ENCODE data around the gene CSMD2.

Gene CSMD2

DNA sequence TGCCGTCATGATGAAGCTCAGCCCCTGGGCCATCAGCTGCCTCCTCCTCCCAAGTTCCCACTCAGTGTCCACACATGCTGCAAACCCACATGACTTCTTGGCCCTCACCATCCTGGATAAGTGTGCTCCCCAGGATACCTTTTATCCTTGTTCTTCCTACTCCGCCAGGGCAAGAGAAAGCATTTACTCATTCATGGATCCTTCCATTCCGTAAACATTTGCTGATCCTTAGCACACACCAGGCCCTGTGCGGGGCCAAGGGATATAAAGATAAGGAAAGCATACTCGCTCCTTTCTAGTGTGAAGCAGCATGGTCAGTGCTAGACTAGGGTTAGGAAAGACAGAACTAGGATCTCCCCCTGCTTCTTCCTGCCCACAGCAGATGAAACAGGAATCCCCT is 423.3 kb downstream of the CSMD2 start:
- TF ChIP-seq ZNF565 (CRISPR knock-in tag; conservative IDR thresholded peaks at IDR 0.05; ENCODE audit: low read depth) (no peak), ARNTL (CRISPR knock-in tag; IDR thresholded peaks at IDR 0.05; ENCODE audit: borderline replicate concordance, low read depth) (no peak), BACH2 (CRISPR knock-in tag; IDR thresholded peaks at IDR 0.05; ENCODE audit: borderline replicate concordance) (no peak), ESRRG (CRISPR knock-in tag; IDR thresholded peaks at IDR 0.05) (no peak), ZFP30 (CRISPR knock-in tag; IDR thresholded peaks at IDR 0.05) (no peak), ZNF70 (CRISPR knock-in tag; IDR thresholded peaks at IDR 0.05) (no peak), ZFP3 (CRISPR knock-in tag; IDR thresholded peaks at IDR 0.05) (no peak), PPARA (CRISPR knock-in tag; IDR thresholded peaks at IDR 0.05; ENCODE audit: borderline replicate concordance) (no peak), OSR1 (CRISPR knock-in tag; IDR thresholded peaks at IDR 0.05) (no peak), ZC3H10 (CRISPR knock-in tag; IDR thresholded peaks at IDR 0.05) (no peak), ISL1 (CRISPR knock-in tag; IDR thresholded peaks at IDR 0.05) (no peak)
- TF ChIP-seq, protein P1, sequence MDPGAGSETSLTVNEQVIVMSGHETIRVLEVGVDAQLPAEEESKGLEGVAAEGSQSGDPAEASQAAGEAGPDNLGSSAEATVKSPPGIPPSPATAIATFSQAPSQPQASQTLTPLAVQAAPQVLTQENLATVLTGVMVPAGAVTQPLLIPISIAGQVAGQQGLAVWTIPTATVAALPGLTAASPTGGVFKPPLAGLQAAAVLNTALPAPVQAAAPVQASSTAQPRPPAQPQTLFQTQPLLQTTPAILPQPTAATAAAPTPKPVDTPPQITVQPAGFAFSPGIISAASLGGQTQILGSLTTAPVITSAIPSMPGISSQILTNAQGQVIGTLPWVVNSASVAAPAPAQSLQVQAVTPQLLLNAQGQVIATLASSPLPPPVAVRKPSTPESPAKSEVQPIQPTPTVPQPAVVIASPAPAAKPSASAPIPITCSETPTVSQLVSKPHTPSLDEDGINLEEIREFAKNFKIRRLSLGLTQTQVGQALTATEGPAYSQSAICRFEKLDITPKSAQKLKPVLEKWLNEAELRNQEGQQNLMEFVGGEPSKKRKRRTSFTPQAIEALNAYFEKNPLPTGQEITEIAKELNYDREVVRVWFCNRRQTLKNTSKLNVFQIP (CRISPR knock-in tag; IDR thresholded peaks at IDR 0.05; ENCODE audit: borderline replicate concordance, low read depth): no peak
- TF ChIP-seq, protein P2, sequence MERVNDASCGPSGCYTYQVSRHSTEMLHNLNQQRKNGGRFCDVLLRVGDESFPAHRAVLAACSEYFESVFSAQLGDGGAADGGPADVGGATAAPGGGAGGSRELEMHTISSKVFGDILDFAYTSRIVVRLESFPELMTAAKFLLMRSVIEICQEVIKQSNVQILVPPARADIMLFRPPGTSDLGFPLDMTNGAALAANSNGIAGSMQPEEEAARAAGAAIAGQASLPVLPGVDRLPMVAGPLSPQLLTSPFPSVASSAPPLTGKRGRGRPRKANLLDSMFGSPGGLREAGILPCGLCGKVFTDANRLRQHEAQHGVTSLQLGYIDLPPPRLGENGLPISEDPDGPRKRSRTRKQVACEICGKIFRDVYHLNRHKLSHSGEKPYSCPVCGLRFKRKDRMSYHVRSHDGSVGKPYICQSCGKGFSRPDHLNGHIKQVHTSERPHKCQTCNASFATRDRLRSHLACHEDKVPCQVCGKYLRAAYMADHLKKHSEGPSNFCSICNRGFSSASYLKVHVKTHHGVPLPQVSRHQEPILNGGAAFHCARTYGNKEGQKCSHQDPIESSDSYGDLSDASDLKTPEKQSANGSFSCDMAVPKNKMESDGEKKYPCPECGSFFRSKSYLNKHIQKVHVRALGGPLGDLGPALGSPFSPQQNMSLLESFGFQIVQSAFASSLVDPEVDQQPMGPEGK (CRISPR knock-in tag; IDR thresholded peaks at IDR 0.05; ENCODE audit: borderline replicate concordance): no peak
- TF ChIP-seq, protein P3, sequence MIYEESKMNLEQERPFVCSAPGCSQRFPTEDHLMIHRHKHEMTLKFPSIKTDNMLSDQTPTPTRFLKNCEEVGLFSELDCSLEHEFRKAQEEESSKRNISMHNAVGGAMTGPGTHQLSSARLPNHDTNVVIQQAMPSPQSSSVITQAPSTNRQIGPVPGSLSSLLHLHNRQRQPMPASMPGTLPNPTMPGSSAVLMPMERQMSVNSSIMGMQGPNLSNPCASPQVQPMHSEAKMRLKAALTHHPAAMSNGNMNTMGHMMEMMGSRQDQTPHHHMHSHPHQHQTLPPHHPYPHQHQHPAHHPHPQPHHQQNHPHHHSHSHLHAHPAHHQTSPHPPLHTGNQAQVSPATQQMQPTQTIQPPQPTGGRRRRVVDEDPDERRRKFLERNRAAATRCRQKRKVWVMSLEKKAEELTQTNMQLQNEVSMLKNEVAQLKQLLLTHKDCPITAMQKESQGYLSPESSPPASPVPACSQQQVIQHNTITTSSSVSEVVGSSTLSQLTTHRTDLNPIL (CRISPR knock-in tag; IDR thresholded peaks at IDR 0.05; ENCODE audit: low read depth): no peak
- ATAC-seq: no peak

DNA sequence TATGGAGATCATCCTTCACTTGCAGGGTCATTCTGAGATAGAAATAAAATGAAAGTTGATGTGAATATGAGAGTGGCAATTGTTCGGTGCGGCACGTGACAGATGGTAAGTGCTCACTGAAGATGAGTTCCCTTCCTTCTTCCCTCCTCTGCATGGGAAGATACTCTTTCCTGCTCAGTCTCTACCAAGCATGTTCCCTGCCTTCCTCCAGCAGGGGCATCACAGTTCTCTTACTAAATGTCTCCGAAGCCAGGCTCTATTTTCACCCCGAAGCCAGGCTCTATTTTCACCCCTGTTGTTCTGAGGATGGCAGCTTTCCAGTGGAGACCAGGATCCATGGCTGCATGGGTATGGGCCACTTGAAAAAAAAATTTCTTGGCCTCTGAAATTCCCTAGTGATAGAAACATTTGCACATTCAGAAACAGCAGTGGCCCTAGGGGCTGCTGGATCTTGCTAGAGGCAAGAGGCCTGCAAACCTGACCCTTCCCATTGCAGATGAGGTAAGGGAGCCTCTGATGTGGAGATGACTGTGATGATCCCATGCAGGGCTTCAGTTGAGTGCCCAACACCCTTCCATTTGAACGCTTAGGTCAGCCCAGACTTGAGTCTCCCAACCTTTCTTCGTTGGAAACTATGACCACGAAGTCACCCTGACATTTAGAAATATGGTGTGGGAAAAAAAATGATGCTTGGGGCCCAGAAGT is 424.8 kb downstream of the CSMD2 start:
- no peak for ATAC-seq
- TF ChIP-seq TOX (CRISPR knock-in tag; IDR thresholded peaks at IDR 0.05; ENCODE audit: borderline replicate concordance) (no peak), RARB (CRISPR knock-in tag; IDR thresholded peaks at IDR 0.05) (no peak), TCF4 (CRISPR knock-in tag; IDR thresholded peaks at IDR 0.05; ENCODE audit: borderline replicate concordance) (no peak)
- TF ChIP-seq, protein P3 (CRISPR knock-in tag; IDR thresholded peaks at IDR 0.05; ENCODE audit: low read depth): no peak

DNA sequence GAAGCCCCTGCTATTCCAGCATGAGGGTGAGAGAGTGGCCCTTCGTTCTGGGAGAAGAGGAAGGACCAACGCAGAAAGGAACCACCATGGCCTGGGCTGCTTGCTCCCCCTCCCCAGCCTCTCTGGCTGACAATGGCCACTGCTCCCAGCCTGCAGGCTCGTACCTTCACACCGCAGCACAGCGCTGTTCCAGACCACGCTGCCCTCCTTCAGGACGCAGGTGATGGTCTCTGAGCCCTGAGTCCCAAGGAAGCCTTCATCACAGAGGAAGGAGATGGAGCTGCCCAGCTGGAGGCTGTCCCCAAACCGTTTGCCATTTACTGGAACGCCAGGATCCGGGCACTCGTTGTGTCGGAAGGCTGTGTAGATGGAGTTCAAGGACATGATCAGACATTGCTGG is 426.1 kb downstream of the CSMD2 start:
- TF ChIP-seq TCF4 (CRISPR knock-in tag; IDR thresholded peaks at IDR 0.05; ENCODE audit: borderline replicate concordance): no peak
- no peak for TF ChIP-seq ZFP3 (CRISPR knock-in tag; IDR thresholded peaks at IDR 0.05)
- no peak for TF ChIP-seq ZNF8 (CRISPR knock-in tag; IDR thresholded peaks at IDR 0.05)
- no peak for TF ChIP-seq TOX (CRISPR knock-in tag; IDR thresholded peaks at IDR 0.05; ENCODE audit: borderline replicate concordance)
- TF ChIP-seq ISL1 (CRISPR knock-in tag; IDR thresholded peaks at IDR 0.05): no peak
- TF ChIP-seq ZFP30 (CRISPR knock-in tag; IDR thresholded peaks at IDR 0.05): no peak
- TF ChIP-seq, protein P2 (CRISPR knock-in tag; IDR thresholded peaks at IDR 0.05; ENCODE audit: borderline replicate concordance): no peak
- no peak for ATAC-seq

DNA sequence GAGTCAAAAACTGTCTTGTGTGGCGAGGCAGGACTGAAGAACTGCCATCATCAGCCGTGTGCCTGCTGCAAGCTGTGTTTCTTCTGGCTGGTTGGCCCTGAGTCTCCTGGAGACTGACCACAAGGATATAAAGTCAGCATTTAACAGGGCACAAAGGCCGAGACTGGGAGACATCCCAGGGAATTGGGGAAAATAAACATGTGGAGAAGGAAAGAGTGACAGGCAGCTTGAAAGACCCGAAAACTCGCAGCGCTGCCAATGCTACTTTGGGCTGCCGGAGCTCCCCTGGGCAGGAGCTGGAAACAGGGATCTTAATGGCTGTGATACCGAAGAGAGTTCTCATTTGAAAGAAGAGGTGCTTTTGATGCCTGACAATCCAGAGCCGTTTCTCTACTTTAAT is 426.5 kb downstream of the CSMD2 start:
- ATAC-seq: no peak
- TF ChIP-seq, protein P4, sequence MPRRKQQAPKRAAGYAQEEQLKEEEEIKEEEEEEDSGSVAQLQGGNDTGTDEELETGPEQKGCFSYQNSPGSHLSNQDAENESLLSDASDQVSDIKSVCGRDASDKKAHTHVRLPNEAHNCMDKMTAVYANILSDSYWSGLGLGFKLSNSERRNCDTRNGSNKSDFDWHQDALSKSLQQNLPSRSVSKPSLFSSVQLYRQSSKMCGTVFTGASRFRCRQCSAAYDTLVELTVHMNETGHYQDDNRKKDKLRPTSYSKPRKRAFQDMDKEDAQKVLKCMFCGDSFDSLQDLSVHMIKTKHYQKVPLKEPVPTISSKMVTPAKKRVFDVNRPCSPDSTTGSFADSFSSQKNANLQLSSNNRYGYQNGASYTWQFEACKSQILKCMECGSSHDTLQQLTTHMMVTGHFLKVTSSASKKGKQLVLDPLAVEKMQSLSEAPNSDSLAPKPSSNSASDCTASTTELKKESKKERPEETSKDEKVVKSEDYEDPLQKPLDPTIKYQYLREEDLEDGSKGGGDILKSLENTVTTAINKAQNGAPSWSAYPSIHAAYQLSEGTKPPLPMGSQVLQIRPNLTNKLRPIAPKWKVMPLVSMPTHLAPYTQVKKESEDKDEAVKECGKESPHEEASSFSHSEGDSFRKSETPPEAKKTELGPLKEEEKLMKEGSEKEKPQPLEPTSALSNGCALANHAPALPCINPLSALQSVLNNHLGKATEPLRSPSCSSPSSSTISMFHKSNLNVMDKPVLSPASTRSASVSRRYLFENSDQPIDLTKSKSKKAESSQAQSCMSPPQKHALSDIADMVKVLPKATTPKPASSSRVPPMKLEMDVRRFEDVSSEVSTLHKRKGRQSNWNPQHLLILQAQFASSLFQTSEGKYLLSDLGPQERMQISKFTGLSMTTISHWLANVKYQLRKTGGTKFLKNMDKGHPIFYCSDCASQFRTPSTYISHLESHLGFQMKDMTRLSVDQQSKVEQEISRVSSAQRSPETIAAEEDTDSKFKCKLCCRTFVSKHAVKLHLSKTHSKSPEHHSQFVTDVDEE (CRISPR knock-in tag; IDR thresholded peaks at IDR 0.05): no peak
- TF ChIP-seq TOX (CRISPR knock-in tag; IDR thresholded peaks at IDR 0.05; ENCODE audit: borderline replicate concordance): no peak

All from SK-N-SH treated with all-trans-retinoic acid at 6 μM for 48 hours (cell line).